ENCODE results near the gene CTSZ. TPM values are rescaled to one million over a fixed set of nuclear protein-coding genes. Genes with fewer than 3 reads are reported as not detected.

The CTSZ gene
- total and polyA plus RNA-seq, 2 of the 8 experiments (the other 6 are each of a cell fraction or from before 2014, with no cell fraction given): 32.8 to 34.0 TPM

GRCh38 chr20:58945965-58946631 lies 61.0 kb downstream of the CTSZ start (continued):
- TF ChIP-seq CTCF (IDR thresholded peaks at IDR 0.05; ENCODE audit: control extremely low read depth in 1 of 3, insufficient read depth in 1 of 3, low read depth in 1 of 3, low read length in 3 of 3) (no peak), KDM5A (IDR thresholded peaks at IDR 0.05; ENCODE audit: low read length) (no peak), EP300 (IDR thresholded peaks at IDR 0.05; ENCODE audit: borderline replicate concordance in 1 of 2, low read depth in 2 of 2, low read length in 2 of 2) (no peak), CHD1 (IDR thresholded peaks at IDR 0.05; ENCODE audit: low read depth, low read length) (no peak), BCL11A (IDR thresholded peaks at IDR 0.05; ENCODE audit: low read depth in 2 of 2, low read length in 2 of 2) (no peak), JUND (IDR thresholded peaks at IDR 0.05; ENCODE audit: low read length) (no peak), TAF1 (IDR thresholded peaks at IDR 0.05; ENCODE audit: low read depth, low read length) (no peak), CTBP2 (IDR thresholded peaks at IDR 0.05; ENCODE audit: borderline replicate concordance, insufficient read depth, insufficient read length, low read length) (no peak)

Other genes starting within 250 kb of the CTSZ start
- 11.7 and 13.7 TPM in 2 replicates for gene GNAS-AS1, start 156.4 kb downstream of the CTSZ start, total RNA-seq (2021; fragmentation: NEBNext Ultra II Directional; extraction: Animal tissue kit (Norgen Biotek cat#: 25700))
- 4.7 and 5.4 TPM in 2 replicates for gene GNAS-AS1, start 156.4 kb downstream of the CTSZ start, polyA plus RNA-seq (2011; rRNA removed)
- 989 and 1,039 TPM in 2 replicates for gene GNAS, start 154.5 kb downstream of the CTSZ start, total RNA-seq (2021; fragmentation: NEBNext Ultra II Directional; extraction: Animal tissue kit (Norgen Biotek cat#: 25700))
- 1,613 and 2,238 TPM in 2 replicates for gene GNAS, start 154.5 kb downstream of the CTSZ start, polyA plus RNA-seq (2011; rRNA removed)
- gene NELFCD, start 26.0 kb downstream of the CTSZ start, total RNA-seq (2021; fragmentation: NEBNext Ultra II Directional; extraction: Animal tissue kit (Norgen Biotek cat#: 25700)): 56.3 and 59.6 TPM in 2 replicates
- gene NELFCD, start 26.0 kb downstream of the CTSZ start, polyA plus RNA-seq (2011; rRNA removed): 35.5 and 35.8 TPM in 2 replicates
- gene TUBB1, start 12.2 kb upstream of the CTSZ start, total RNA-seq (2021; fragmentation: NEBNext Ultra II Directional; extraction: Animal tissue kit (Norgen Biotek cat#: 25700)): not detected in 2 replicates
- not detected in 2 replicates for gene TUBB1, start 12.2 kb upstream of the CTSZ start, polyA plus RNA-seq (2011; rRNA removed)
- 45.5 and 47.8 TPM in 2 replicates for gene ATP5F1E, start 25.1 kb upstream of the CTSZ start, total RNA-seq (2021; fragmentation: NEBNext Ultra II Directional; extraction: Animal tissue kit (Norgen Biotek cat#: 25700))
- gene ATP5F1E, start 25.1 kb upstream of the CTSZ start, polyA plus RNA-seq (2011; rRNA removed): 12.1 and 15.7 TPM in 2 replicates
- gene PRELID3B, start 35.5 kb upstream of the CTSZ start, total RNA-seq (2021; fragmentation: NEBNext Ultra II Directional; extraction: Animal tissue kit (Norgen Biotek cat#: 25700)): 43.2 and 50.5 TPM in 2 replicates
- 4.6 and 8.1 TPM in 2 replicates for gene PRELID3B, start 35.5 kb upstream of the CTSZ start, polyA plus RNA-seq (2011; rRNA removed)
- gene ZNF831, start 156.6 kb upstream of the CTSZ start, total RNA-seq (2021; fragmentation: NEBNext Ultra II Directional; extraction: Animal tissue kit (Norgen Biotek cat#: 25700)): not detected in 2 replicates
- gene ZNF831, start 156.6 kb upstream of the CTSZ start, polyA plus RNA-seq (2011; rRNA removed): under 0.01 TPM in 1 of 2 replicates, not detected in the other

All from H1 (cell line).